Left colon (tissue), 2 donors: ENCODE measurements around the gene ITGB7. TPM values are rescaled to one million over a fixed set of nuclear protein-coding genes. Genes with fewer than 3 reads are reported as not detected.
A peak's percentile ranks its signal among the peaks of the same experiment; 100 is the strongest.
"Not testable (repeated sequence)": the region's sequence is repeated elsewhere in the genome, so short reads cannot be mapped to it uniquely, and the experiment has no call there.

ENCODE experiments used
- ATAC-seq: fragments of 200-7000 bp; cut with Tn5 transposase; one replicate; pipeline ENCODE4 v1.9.1; 2020; ENCODE audit warnings: mild to moderate bottlenecking, moderate library complexity
- DNase-seq, 2 donors: peaks; one replicate each; pipeline ENCODE4 v3.0.0-alpha.2; 2020
- intact Hi-C, 2 donors: fragments of 100-400 bp; cut with DNase I in 1 of 2; cut with micrococcal nuclease in 1 of 2; formaldehyde crosslinking; loops; one replicate each; pipeline versions ENCODE4 v1.11.2 to v1.14.0; 2022; cut with DNase I, micrococcal nuclease
- total RNA-seq, 2 donors: library from RNA; stranded (reverse); fragmentation: NEBNext Ultra II Directional; extraction: Animal tissue kit (Norgen Biotek cat#: 25700); gene quantifications; one replicate each; pipeline ENCODE4 v1.2.1, GENCODE V29; 2021
- donor health status: DM: no; HTN: no; CAD: no.
- donor health status: DM: yes; HTN: yes; CAD: no.

ITGB7 gene
- total RNA-seq, 2 donors from 2014 or later: 4.6 to 9.1 TPM

DNA sequence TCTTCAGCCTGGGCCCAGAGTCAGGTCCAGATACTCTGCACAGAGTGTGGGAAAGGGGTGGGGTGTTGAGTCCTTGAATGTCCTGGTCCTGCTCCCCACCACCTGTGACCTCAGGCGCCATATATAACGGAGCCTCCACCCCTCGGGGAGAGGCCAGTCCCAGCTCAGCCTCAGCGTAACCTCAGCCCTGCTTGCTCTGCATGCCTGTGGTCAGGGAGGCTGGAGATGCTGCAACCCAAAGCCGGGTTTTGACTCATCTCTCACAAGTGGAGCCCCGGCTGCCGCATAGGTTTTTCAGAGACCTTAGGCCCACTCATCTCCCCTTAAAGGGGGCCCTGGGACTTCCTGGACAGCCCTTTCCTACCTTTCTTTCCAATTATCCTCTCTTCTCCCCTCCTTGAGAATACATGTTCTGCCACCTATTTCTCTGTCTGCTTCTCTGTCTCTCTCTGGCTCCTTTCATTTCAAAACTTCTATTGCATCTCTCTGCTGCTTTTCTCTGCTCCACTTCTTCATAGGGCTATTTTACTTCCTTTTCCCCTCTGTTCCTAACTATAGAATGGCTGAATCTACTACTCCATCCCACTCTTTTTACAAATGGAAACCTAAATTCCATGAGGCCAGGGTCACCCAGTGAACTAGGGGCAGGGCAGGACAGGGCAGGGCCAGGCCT, 1.2 kb downstream of the ITGB7 start:
- no peak for ATAC-seq
- intact Hi-C loops: no loop called here
- DNase-seq: peak; percentile 43 to 51

DNA sequence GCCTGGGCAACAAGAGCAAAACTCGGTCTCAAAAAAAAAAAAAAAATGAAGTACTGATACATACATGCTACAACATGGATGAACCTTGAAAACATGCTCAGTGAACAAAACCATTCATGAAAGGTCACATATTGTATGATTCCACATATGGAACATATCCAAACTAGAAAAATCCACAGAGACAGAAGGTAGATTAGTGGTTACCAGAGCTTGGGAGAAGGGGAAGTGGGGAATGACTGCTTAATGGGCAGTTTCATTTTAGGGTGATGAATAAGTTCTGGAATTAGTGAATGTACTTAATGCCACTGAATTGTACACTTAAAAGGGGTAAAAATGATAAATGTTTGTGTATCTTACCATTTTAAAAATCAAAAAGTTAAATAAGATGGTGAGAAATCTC, 2.7 kb downstream of the ITGB7 start:
- ATAC-seq (no peak), DNase-seq (no peak)
- intact Hi-C loops: no loop called here

DNA sequence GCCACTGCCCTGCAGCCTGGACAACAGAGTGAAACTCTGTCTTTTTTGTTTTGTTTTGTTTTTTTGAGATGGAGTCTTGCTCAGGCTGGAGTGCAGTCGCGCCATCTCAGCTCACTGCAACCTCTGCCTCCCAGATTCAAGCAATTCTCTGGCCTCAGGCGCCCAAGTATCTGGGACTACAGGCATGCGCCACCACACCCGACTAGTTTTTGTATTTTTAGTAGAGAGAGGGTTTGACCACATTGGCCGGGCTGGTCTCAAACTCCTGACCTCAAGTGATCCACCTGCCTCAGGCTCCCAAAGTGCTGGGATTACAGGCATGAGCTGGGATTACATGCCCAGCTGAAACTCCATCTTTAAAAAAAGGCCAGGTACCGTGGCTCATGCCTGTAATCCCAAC, 4.7 kb downstream of the ITGB7 start:
- DNase-seq, intact Hi-C loops, ATAC-seq: not testable (repeated sequence)

DNA sequence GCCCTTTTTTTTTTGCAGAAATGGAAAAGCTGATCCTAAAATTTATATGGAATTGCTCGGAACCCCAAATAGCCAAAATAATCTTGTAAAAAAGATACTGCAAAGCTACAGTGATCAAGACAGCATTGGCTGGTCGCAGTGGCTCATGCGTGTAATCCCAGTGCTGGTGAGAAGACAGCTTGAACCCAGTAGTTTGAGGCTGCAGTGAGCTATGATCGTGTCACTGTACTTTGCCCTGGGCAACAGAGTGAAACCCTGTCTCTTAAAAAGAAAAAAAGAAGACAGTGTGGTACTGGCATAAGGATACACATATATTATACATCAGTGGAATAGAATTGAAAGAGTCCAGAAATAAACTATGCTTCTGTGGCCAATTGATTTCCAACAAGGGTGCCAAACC, 5.4 kb downstream of the ITGB7 start:
- intact Hi-C loops: no loop called here
- DNase-seq: no peak
- no peak for ATAC-seq

DNA sequence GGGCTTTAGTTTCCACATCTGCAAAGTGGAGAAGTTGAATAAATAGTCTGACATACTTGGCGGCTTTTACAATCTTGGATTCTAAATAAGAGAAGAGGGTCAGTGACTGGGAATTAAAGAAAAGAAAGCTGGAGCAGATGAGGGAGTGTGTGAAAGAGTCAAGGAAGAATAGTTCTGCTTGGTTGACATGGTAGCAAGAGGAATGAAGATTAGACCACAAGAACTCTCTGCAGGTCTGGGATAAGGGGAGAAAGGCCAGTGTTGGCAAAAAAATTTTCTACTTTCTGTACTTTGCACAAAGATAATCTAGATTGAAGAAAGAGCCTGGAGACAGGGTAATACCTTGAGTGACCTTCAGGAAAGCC, 5.9 kb downstream of the ITGB7 start:
- no peak for DNase-seq
- intact Hi-C loops: no loop called here
- no peak for ATAC-seq

DNA sequence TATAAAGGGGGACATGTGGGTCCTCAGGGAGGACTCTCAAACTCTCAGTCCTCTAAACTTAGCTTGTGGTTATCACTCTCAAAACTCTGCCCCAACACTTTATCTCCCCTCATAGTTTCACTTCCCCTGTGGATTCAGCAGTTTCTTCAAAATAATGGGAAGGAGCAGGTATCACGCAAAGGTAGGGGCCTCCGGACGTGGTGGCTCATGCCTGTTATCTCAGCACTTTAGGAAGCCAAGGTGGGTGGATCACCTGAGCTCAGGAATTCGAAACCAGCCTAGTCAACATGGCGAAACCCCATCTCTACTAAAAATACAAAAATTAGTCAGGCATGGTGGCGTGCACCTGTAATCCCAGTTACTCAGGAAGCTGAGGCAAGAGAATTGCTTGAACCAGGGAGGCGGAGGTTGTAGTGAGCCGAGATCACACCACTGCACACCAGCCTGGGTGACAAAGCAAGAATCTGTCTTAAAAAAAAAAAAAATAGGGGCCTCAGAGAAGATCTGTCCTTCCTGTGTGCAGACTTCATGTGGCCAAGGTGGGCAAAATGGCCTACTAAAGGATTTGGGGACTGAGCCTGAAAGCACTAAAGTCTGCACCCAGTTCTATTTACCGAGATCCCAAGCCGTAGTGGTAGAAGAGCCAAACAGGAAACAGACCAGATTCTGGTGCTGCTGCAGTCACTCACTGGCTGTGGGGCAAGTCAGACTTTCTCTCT, 6.4 kb downstream of the ITGB7 start:
- intact Hi-C loops: no loop called here
- DNase-seq: no peak

DNA sequence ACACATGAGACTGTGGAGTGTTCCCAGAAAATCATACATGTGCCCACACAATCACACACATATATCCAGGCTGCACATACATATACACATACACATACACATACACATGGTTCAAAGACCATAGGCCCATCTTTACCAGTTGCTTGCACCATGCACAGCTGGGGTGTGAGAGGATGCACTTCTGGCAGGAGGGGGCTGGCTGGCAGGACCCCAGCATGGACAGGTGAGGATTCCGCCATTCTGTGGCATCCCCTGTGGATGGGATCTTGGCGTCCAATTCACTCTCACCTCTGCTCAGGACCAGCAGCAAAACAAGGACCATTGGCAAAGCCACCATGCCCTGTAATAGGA, 7.0 kb downstream of the ITGB7 start:
- no peak for DNase-seq
- intact Hi-C loops: no loop called here
- no peak for ATAC-seq

More for the DNA sequence above, 6.4 kb downstream of the ITGB7 start:
- ATAC-seq: no peak

DNA sequence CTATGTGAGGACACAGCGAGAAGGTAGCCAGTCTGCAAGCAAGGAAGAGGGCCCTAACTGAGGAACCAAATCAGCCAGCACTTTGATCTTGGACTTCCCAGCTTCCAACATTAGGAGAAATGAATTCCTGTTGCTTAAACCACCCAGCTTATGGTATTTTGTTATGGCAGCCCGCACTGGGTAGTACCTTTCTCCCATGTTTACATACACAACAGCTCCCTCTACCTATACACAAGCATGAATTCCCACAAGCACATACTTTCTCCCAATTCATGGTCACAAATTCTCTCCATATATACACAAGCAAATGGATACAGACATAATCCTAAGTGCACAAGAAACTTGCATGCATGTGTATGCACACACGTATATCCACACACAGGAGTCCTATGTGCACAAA, 7.4 kb downstream of the ITGB7 start:
- intact Hi-C loops: loop anchor here in 1 of 2 donors (10.0 kb wide), 1 partner anchor 135 kb away; no protein-coding TSS in a partner anchor
- ATAC-seq (no peak), DNase-seq (no peak)

DNA sequence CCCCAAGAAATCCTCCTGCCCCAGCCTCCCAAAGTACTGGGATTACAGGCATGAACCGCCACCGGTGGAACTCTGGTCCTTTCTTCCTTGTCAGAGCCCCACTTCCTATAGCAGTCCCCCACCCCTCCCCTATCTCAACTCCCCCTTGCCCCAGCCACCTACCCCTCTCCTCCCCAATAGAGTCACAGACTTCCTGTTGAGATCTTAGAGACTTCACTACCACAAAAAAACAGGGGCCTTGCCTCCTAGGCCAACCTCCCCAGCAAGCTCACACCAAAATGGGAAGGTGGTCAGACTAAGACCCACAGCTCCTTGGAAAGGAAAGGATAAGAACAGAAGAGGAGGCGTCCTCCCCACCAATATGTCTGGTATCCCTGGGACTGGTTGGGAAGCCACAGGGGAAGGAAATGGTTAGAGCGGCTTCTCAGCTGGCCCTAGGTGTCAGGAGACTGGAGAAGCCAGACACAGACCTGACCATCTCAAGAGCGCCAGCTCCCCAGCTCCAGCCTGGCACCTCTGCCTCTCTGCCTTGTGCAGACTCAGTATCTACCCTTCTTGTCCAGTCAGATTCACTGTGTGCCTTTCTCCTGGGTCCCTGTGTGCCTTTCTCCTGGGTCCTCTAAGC, 8.5 kb downstream of the ITGB7 start:
- intact Hi-C loops: loop anchor here in 1 of 2 donors (10.0 kb wide), 1 partner anchor 134 kb away; no protein-coding TSS in a partner anchor
- ATAC-seq (no peak), DNase-seq (no peak)

DNA sequence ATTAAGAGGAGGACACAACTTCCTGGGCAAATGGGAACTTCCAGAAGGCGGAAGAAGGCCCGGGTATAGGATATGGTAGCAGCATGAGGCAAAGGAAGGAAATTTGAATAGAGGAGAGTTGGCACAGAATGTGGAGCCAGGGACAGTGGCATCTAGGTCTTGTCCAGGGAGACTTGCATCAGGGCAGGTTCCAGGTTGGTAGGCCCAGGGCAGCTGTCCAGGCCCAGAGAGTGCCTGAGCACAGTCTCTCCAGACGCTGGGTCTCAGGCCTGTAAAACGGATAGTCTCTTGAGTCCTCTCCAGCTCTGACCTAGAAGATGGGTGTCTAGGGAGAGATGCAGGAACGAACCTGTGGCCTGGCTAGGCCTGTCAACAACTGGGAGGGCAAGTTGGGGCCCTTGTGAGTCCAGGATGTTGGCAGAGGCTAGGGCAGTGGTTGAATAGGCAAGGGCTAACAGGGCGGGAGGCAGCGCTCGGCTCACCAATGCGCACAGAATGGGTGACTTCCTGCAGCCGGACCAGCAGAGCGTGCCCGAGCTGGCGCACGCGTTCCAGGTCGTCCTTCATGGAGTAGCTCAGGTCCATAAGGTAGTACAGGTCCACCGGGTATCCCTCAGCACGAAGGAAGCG, 9.9 kb downstream of the ITGB7 start:
- intact Hi-C loops: loop anchor here in 1 of 2 donors (10.0 kb wide), 1 partner anchor 132 kb away; no protein-coding TSS in a partner anchor
- no peak for ATAC-seq
- DNase-seq: no peak

DNA sequence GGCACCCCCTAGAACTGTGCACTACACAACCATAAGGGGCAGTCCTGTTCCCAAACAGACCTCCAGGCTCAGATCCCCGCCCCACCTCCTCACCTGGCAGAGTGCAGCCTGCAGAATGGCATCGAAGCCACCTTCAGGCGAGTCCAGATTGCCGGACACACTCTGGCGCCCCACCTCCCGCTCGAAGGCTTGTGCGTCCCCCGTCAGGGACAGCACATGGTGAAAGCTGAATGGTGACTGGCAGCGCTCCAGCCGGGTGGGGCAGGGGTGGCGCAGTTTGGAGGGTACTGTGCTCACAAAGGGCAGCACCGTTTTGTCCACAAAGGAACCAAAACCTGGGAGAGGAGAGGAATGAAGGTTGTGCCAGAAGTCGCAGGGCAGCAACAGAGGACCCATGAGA, 10.6 kb downstream of the ITGB7 start:
- no peak for ATAC-seq
- DNase-seq: no peak
- intact Hi-C loops: loop anchor here in 1 of 2 donors (10.0 kb wide), 1 partner anchor 132 kb away; no protein-coding TSS in a partner anchor

DNA sequence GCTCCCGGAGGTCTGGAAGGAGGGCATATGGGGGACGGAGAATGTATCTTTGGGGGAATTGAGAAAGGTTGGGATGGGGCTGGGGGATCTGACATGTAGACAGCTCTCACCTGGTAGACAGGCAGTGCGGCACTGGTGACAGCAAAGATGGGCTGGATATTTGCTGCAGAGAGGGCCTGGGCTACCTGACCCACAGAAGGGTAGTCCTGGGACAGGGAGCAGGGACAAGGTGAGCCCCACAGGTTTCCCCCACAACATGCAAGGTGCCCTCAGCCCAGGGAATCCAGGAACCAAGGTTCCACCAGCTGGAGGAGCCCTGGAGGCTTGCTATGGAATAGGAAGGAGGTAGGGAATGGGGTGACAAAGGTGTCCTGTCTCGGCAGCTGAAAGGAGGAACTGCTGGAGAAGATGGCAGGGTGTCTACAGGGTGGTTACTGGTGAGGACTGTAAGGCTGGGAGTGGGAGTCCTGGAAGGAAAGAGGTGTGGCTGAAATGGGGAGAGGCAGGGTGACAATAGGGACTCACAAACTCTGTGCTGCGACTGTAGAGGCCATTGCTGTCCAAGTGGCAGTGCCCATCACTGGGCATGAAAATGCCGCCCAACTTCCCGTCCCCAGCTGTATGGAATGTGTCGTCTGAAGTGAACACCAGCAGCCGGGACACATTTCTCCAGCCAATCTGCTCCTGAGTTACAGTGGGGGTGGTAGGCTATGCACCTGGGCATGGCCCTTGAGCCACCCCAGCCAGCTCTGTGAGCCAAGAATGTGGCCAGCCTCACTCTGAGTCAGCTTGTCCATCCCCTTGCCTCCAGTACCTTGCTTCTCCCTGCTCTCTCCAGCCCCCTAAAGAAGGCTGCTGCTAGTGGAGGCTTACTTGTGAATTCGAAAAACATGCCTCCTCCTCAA, 11.3 kb downstream of the ITGB7 start:
- intact Hi-C loops: loop anchor here in 1 of 2 donors (10.0 kb wide), 1 partner anchor 131 kb away; no protein-coding TSS in a partner anchor
- ATAC-seq: no peak
- no peak for DNase-seq

DNA sequence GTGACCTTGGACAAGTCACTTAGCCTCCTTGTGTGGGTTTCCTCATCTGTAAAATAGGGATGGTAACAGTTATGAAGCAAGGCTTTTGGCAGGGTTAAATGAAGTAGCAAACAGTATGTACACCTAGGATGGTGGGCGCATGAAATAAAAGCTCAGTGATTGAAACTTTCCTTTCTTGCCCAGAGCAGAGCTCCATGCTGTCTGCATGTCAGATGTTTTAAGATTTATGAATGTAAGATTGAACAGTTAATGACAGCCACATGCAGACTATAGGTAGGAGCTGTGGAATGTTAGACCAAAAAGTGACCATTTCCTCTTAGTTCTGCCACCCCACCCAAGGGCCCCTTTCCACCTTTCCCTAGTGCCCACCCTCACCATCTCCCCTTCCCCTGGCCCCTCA, 12.1 kb downstream of the ITGB7 start:
- intact Hi-C loops: loop anchor here in 1 of 2 donors (5.0 to 10.0 kb wide), 2 partner anchors 38 to 130 kb away; no protein-coding TSS in a partner anchor
- DNase-seq (no peak), ATAC-seq (no peak)

DNA sequence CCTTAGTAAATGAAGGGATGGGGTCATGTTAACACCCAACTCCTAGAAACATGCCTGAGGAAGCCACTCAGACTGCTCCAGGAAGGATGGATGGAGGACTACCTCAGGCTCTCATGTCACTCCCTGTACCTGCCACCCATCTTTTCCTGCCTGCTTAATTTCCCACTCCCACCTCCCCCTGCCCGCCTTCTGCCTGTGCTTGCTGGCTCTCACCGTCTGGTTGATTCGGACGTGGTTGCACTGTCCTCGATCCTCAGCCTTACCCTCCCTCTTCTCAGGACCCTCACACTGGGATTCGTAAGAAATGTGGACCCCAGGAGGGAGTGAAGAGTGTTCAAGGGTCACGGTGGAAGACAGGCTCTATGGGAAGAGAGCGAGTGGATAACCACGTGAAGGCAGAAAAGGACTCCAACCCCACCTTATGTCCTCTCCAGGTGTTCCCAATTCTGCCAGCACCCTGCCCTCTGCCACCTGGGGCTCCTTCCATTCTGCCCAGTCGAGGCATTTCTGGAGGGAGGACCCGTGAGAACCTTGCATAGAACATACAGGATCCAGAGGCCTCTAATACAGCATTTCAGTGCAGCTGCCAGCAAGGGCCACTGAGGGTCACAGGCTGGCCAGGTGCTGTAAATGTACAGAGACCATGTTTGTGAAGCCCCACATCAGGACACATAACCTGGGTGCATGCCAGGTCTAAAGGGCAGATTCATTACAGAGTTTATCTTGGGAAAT, 12.9 kb downstream of the ITGB7 start:
- ATAC-seq (no peak), DNase-seq (no peak)
- intact Hi-C loops: loop anchor here in 1 of 2 donors (5.0 to 10.0 kb wide), 2 partner anchors 37 to 129 kb away; no protein-coding TSS in a partner anchor

DNA sequence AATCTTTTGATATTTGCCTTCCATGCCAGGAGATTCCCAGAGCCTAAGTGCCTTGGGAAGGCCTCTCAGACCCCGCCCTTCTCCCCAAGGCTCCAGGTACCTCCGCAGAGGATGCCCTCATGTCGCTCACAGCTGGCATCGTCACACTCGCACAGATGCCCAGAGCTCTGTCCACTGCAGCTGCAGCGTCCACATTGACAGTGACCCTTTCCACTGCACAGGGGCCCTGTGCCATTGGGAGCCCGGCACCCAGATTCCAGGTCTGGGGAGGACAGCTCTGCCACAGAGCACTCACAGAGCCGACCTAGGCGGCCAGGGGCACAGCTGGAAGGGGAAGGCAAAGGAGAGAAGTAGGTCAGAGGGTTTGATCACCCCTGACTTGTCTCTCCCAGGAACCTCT, 14.0 kb downstream of the ITGB7 start:
- DNase-seq (no peak), ATAC-seq (no peak)
- intact Hi-C loops: loop anchor here in 1 of 2 donors (5.0 to 10.0 kb wide), 2 partner anchors 36 to 128 kb away; no protein-coding TSS in a partner anchor

DNA sequence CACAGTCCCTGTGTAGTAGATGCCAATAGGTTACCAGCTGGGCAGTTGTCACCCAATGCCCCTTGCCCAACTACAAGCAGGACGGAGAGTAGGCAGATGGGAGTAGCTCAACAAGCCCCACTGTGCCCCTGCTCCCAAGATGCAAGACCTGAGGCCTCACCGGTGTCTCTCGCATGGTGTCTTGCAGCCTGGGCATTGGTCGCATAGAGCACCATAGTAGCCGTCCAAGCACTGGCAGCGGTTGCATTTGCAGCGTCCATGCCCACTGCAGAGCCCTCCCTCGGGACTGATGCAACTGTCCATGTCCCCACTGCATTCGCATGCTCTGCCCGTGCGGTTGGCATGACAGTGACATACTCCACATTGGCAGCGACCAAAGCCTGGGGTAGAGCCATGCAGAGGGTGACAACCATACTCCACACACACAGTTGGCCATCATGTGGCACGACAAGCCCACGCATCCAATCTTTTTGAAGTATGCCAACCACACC, 14.5 kb downstream of the ITGB7 start:
- intact Hi-C loops: loop anchor here in 1 of 2 donors (5.0 to 10.0 kb wide), 2 partner anchors 35 to 128 kb away; no protein-coding TSS in a partner anchor
- DNase-seq (no peak), ATAC-seq (no peak)

DNA sequence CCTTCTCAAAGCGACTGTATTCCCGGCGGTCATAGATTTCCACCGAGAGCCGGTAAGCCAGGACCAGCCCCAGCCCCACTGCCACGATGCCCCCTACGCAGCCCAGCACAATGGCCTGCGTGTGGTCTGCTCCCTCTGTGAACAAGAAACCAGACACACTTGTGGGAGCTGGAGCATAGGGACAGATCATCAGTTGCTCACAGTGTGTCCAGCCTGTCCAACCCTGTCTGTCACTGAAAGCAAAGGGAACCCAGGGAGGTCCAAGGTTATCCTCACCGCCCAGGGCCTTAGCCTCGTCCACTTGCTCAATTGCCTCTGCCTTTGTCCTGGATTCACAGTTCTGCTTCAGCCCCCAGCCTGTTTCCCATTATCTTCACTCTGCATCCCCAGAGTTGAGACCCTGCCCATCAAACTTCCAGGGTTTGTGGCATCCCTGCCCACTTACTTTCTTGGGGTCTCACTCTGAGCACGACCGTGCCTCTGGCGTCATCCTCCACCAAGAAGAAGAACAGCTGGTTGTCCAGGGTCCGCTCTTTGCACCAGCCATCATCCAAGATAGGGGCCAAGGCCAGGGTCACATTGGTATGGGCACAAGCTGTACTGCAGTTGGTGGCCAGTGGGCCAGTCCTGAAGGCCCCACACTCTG, 15.0 kb downstream of the ITGB7 start:
- intact Hi-C loops: loop anchor here in 1 of 2 donors (5.0 to 10.0 kb wide), 2 partner anchors 35 to 127 kb away; no protein-coding TSS in a partner anchor
- no peak for DNase-seq

More for the DNA sequence above, 15.0 kb downstream of the ITGB7 start:
- ATAC-seq: no peak
